K562 (cell line): Measurements from ENCODE around the gene CFAP92. TPM values are rescaled to one million over a fixed set of nuclear protein-coding genes. Genes with fewer than 3 reads are reported as not detected.

Source experiments
- ESRRA ChIP-seq: fragments of 450-650 bp; IDR thresholded peaks from 2 replicates; pipeline ENCODE4 v1.6.1; 2014; ENCODE audit warnings: low read depth, mild to moderate bottlenecking, moderate library complexity, borderline replicate concordance
- FOSL1 ChIP-seq: fragments of 200-800 bp; sonication (Bioruptor generic); conservative IDR thresholded peaks from 2 replicates; pipeline ENCODE4 v1.6.1; 2016; ENCODE audit warnings: missing genetic modification characterization, missing compliant biosample characterization
- FOXM1 ChIP-seq, 2 experiments: fragments of 450-650 bp in 1 of 2; sonication (generic) in 1 of 2; formaldehyde crosslinking in 1 of 2; IDR thresholded peaks; 2 replicates each; pipeline versions ENCODE4 v1.6.1 to v1.9.0; 2017 to 2022; ENCODE audit warnings: low read depth in 2 of 2, mild to moderate bottlenecking in 2 of 2, missing genetic modification reagents in 1 of 2, moderate library complexity in 1 of 2
- JUN ChIP-seq, 2 experiments: sonication (generic) in 1 of 2; formaldehyde crosslinking in 1 of 2; IDR thresholded peaks; 2 replicates each; pipeline versions ENCODE4 v1.6.1 to v1.8.0; 2012 to 2022; ENCODE audit warnings: borderline replicate concordance in 2 of 2, mild to moderate bottlenecking in 2 of 2, improper control_type of control experiment in 1 of 2, low read depth in 1 of 2, low read length in 1 of 2, missing genetic modification reagents in 1 of 2
- MIER1 ChIP-seq: fragments of 450-650 bp; IDR thresholded peaks from 2 replicates; pipeline ENCODE4 v1.6.1; 2016; ENCODE audit warnings: antibody characterized with exemption, mild to moderate bottlenecking, low read depth
- NR2F6 ChIP-seq: fragments of 450-650 bp; formaldehyde crosslinking; IDR thresholded peaks from 2 replicates; pipeline ENCODE4 v1.4.0; 2020; ENCODE audit warnings: mild to moderate bottlenecking
- NR3C1 ChIP-seq: sonication (generic); formaldehyde crosslinking; IDR thresholded peaks from 2 replicates; pipeline ENCODE4 v1.8.1; 2022; ENCODE audit warnings: missing genetic modification reagents
- RNF2 ChIP-seq: sonication (generic); IDR thresholded peaks from 2 replicates; pipeline ENCODE4 v1.6.1; 2016
- SMARCB1 ChIP-seq: IDR thresholded peaks from 2 replicates; pipeline ENCODE4 v1.6.1; 2011; ENCODE audit warnings: improper control_type of control experiment, low read depth; ENCODE audit not compliant: insufficient read length
- TEAD1 ChIP-seq, 2 experiments: fragments of 450-650 bp in 1 of 2; sonication (generic) in 1 of 2; formaldehyde crosslinking; IDR thresholded peaks; 2 replicates each; pipeline versions ENCODE4 v1.4.0 to v1.8.0; 2020 to 2022; ENCODE audit warnings: mild to moderate bottlenecking in 2 of 2, missing genetic modification reagents in 1 of 2
- USF1 ChIP-seq: sonication (generic); formaldehyde crosslinking; IDR thresholded peaks from 2 replicates; pipeline ENCODE4 v1.9.0; 2022; ENCODE audit warnings: mild to moderate bottlenecking, missing genetic modification reagents
- ZNF512 ChIP-seq: IDR thresholded peaks from 2 replicates; pipeline ENCODE4 v1.6.1; 2016; ENCODE audit warnings: missing genetic modification characterization, missing compliant biosample characterization
- polyA plus RNA-seq, 8 experiments: library from polyadenylated mRNA; depleted of rRNA in 4 of 8; stranded (reverse) in 5 of 8; unstranded in 3 of 8; fragments of >200 nt; fragmentation: Nextera tagmentation in 2 of 8; fragmentation: Illumina TruSeq in 1 of 8; extraction: Ambion mirVana in 2 of 8; extraction: Trizol in 1 of 8; gene quantifications; 2 replicates each; pipeline versions ENCODE4 v1.2.1 to v1.2.3, GENCODE V29; 2011 to 2014; ENCODE audit warnings: inconsistent platforms in 1 of 8, missing spikeins in 1 of 8
- total RNA-seq, 7 experiments: library from RNA; depleted of rRNA in 6 of 7; stranded (reverse); fragments of >200 nt in 6 of 7; fragmentation: Illumina TruSeq in 2 of 7; extraction: Trizol in 2 of 7; gene quantifications; 2 replicates each; pipeline versions ENCODE4 v1.2.1 to v1.2.3, GENCODE V29; 2011 to 2021; ENCODE audit warnings: low replicate concordance in 1 of 7

Gene CFAP92
- total and polyA plus RNA-seq, 9 of the 15 experiments (the other 6 are each of a cell fraction or from before 2014, with no cell fraction given): 0.06 to 0.62 (median 0.36) TPM

GRCh38 chr3:128879125-128879969 lies 114.5 kb downstream of the CFAP92 start, which contains the start of gene ACAD9 (continued):
- TF ChIP-seq FOSL1 (peak; percentile 72; the same call in 1 of the 2 replicates), NR2F6 (no peak), MIER1 (no peak), RNF2 (peak; percentile 60; the same call in 1 of the 2 replicates), JUN (IDR thresholded peaks at IDR 0.05; ENCODE audit: borderline replicate concordance, low read depth, low read length) (peak; percentile 90), JUN (CRISPR knock-in tag; IDR thresholded peaks at IDR 0.05; ENCODE audit: borderline replicate concordance) (peak; percentile 93; the same call in 1 of the 2 replicates), ESRRA (0 out of 2 replicates have a peak, but pooled peaks have one; percentile 47), SMARCB1 (no peak), ZNF512 (no peak), USF1 (CRISPR knock-in tag) (peak; percentile 99), TEAD1 (CRISPR knock-in tag; IDR thresholded peaks at IDR 0.05) (peak in 1 of 2 experiments; percentile 91; a peak in 2 of 4 replicates), NR3C1 (CRISPR knock-in tag) (peak; percentile 93), FOXM1 (IDR thresholded peaks at IDR 0.05; ENCODE audit: low read depth) (no peak), FOXM1 (CRISPR knock-in tag; IDR thresholded peaks at IDR 0.05; ENCODE audit: low read depth) (no peak)
